Panc1 (cell line): ENCODE results near the gene TMEM165.

ENCODE experiments used
- CTCF ChIP-seq: fragments of 450-650 bp; IDR thresholded peaks from 2 replicates; pipeline ENCODE4 v1.5.1; 2017; ENCODE audit warnings: mild to moderate bottlenecking
- POLR2AphosphoS5 ChIP-seq: IDR thresholded peaks from 2 replicates; pipeline ENCODE4 v1.6.1; 2012; ENCODE audit warnings: mild to moderate bottlenecking, low read depth, low read length, moderate library complexity
- REST ChIP-seq, 2 experiments: IDR thresholded peaks; 2 replicates each; pipeline ENCODE4 v1.6.1; 2011 to 2012; ENCODE audit warnings: low read depth in 2 of 2, control low read depth in 1 of 2, low read length in 1 of 2, mild to moderate bottlenecking in 1 of 2, moderate library complexity in 1 of 2; ENCODE audit not compliant: insufficient read depth in 1 of 2

- no peak for TF ChIP-seq CTCF
- no peak for TF ChIP-seq POLR2AphosphoS5
- TF ChIP-seq REST (IDR thresholded peaks at IDR 0.05; ENCODE audit: insufficient read depth in 1 of 2, low read depth in 2 of 2, low read length in 1 of 2): no peak
These were observed 74.2 kb downstream of the TMEM165 start for GRCh38 chr4:55469979-55470378.
